K562 (cell line): ENCODE measurements around the gene NAT10. TPM values are rescaled to one million over a fixed set of nuclear protein-coding genes. Genes with fewer than 3 reads are reported as not detected.
A peak's percentile ranks its signal among the peaks of the same experiment; 100 is the strongest.

ENCODE experiments used
- ATAC-seq: fragments of 200-7000 bp; cut with Tn5 transposase; 3 replicates; pipeline ENCODE4 v1.9.1; 2020; ENCODE audit warnings: moderate library complexity
- BruUV-seq: library from RNA; stranded (reverse); fragments of 400-500 nt; replicated peaks from 2 replicates; lab custom pipeline; 2021; lab: Mats Ljungman, UMichigan
- CTCF ChIA-PET: fragments of 300-600 bp; formaldehyde crosslinking; extraction: SDS; loops from one replicate; lab custom pipeline; 2021; ENCODE audit warnings: low intra/inter-chr PET ratio; lab: Yijun Ruan, JAX
- POLR2A ChIA-PET: fragments of 300-600, 350-650 bp; sonication (Branson Sonifier 250); formaldehyde crosslinking; extraction: SDS; loops from one replicate; lab custom pipeline; 2021; ENCODE audit warnings: antibody characterized with exemption, inconsistent platforms; lab: Yijun Ruan, JAX
- DNase-seq, 4 experiments: peaks; one replicate each; pipeline versions ENCODE4 v3.0.0 to v3.0.0-alpha.2; 2011 to 2018; ENCODE audit warnings: low spot score in 3 of 4, mixed read lengths in 3 of 4; ENCODE audit errors: extremely low read depth in 1 of 4
- FAIRE-seq: peaks from 2 replicates; lab custom pipeline; 2011; peaks lifted over from hg19 to GRCh38; lab: Jason Lieb, UNC
- H2AFZ ChIP-seq: 2 replicates; pipeline ENCODE4 v1.6.0; 2011; ENCODE audit warnings: low read depth, low read length, control low read depth, inconsistent platforms
- H3K27ac ChIP-seq: fragments of 200-600 bp; 3 replicates; pipeline ENCODE4 v1.8.0; 2011; ENCODE audit warnings: low read depth, mild to moderate bottlenecking, control low read depth, inconsistent platforms, low read length, moderate library complexity, mixed read lengths; ENCODE audit errors: extremely low read depth
- H3K27me3 ChIP-seq, 2 experiments: fragments of 300-600 bp in 1 of 2; 2 replicates in 1 of 2; 3 replicates in 1 of 2; pipeline versions ENCODE4 v1.6.0 to v1.8.0; 2011; ENCODE audit warnings: inconsistent platforms in 2 of 2, low read length in 2 of 2, mild to moderate bottlenecking in 1 of 2, mixed read lengths in 1 of 2, moderate library complexity in 1 of 2; ENCODE audit not compliant: control insufficient read depth in 2 of 2, insufficient read depth in 2 of 2
- H3K36me3 ChIP-seq: fragments of 300-600 bp; 3 replicates; pipeline ENCODE4 v1.8.0; 2011; ENCODE audit warnings: mild to moderate bottlenecking, low read length, inconsistent platforms; ENCODE audit not compliant: control insufficient read depth, insufficient read depth
- H3K4me1 ChIP-seq, 2 experiments: fragments of 200-600 bp in 1 of 2; replicated peaks in 1 of 2; 2 replicates in 1 of 2; 3 replicates in 1 of 2; pipeline versions ENCODE4 v1.5.1 to v1.8.0; 2011; ENCODE audit warnings: inconsistent platforms in 2 of 2, low read length in 2 of 2, mild to moderate bottlenecking in 1 of 2, mixed read lengths in 1 of 2, moderate library complexity in 1 of 2; ENCODE audit not compliant: control insufficient read depth in 2 of 2, insufficient read depth in 2 of 2
- H3K4me2 ChIP-seq: 2 replicates; pipeline ENCODE4 v1.6.1; 2011; ENCODE audit warnings: low read length, control low read depth, inconsistent platforms, mixed read lengths; ENCODE audit not compliant: insufficient read depth
- H3K4me3 ChIP-seq: fragments of 200-600 bp; sonication (generic), shearing (Covaris generic); 2 replicates; pipeline ENCODE4 v1.5.1; 2016; ENCODE audit warnings: control low read depth, inconsistent platforms
- H3K79me2 ChIP-seq: fragments of 200-600 bp; 3 replicates; pipeline ENCODE4 v1.8.0; 2011; ENCODE audit warnings: low read length, inconsistent platforms; ENCODE audit not compliant: control insufficient read depth, insufficient read depth
- H3K9ac ChIP-seq, 2 experiments: 2 replicates each; pipeline versions ENCODE4 v1.6.0 to v1.6.1; 2011; ENCODE audit warnings: low read depth in 2 of 2, low read length in 2 of 2, control low read depth in 1 of 2, inconsistent platforms in 1 of 2, mild to moderate bottlenecking in 1 of 2, mixed read lengths in 1 of 2; ENCODE audit not compliant: insufficient read depth in 1 of 2
- H3K9me1 ChIP-seq: one replicate; pipeline ENCODE4 v1.6.0; 2011; ENCODE audit warnings: inconsistent platforms, mild to moderate bottlenecking, low read length, moderate library complexity; ENCODE audit not compliant: control insufficient read depth, insufficient read depth
- H3K9me3 ChIP-seq: replicated peaks from 2 replicates; pipeline ENCODE4 v1.5.1; 2011; ENCODE audit warnings: low read depth, low read length, inconsistent platforms; ENCODE audit not compliant: control insufficient read depth, insufficient read depth
- H4K20me1 ChIP-seq: replicated peaks from 2 replicates; pipeline ENCODE4 v1.6.1; 2011; ENCODE audit warnings: low read length, inconsistent platforms, mixed read lengths; ENCODE audit not compliant: control insufficient read depth, insufficient read depth
- CTBP1 ChIP-seq: fragments of 450-650 bp; IDR thresholded peaks from 2 replicates; pipeline ENCODE4 v1.6.1; 2016; ENCODE audit warnings: borderline replicate concordance
- MECOM ChIP-seq: fragments of 250-450 bp; sonication (Bioruptor Pico); IDR thresholded peaks from 2 replicates; pipeline ENCODE4 v1.8.0; 2022; ENCODE audit warnings: inconsistent platforms
- PCBP1 ChIP-seq: fragments of 200-400 bp; formaldehyde crosslinking; IDR thresholded peaks from 2 replicates; pipeline ENCODE4 v1.6.1; 2018; ENCODE audit warnings: mild to moderate bottlenecking, low read depth, low read length; ENCODE audit not compliant: poor library complexity, severe bottlenecking
- POLR2G ChIP-seq: fragments of 200-400 bp; formaldehyde crosslinking; IDR thresholded peaks from 2 replicates; pipeline ENCODE4 v1.6.1; 2017; ENCODE audit warnings: low read depth, mild to moderate bottlenecking, antibody characterized with exemption, low read length, moderate library complexity
- RB1 ChIP-seq: fragments of 450-650 bp; IDR thresholded peaks from 2 replicates; pipeline ENCODE4 v1.6.1; 2017; ENCODE audit warnings: low read depth, mild to moderate bottlenecking
- SIX5 ChIP-seq, 2 experiments: IDR thresholded peaks; 2 replicates each; pipeline ENCODE4 v1.6.1; 2011; ENCODE audit warnings: low read length in 2 of 2, borderline replicate concordance in 1 of 2, low read depth in 1 of 2, mild to moderate bottlenecking in 1 of 2, moderate library complexity in 1 of 2; ENCODE audit not compliant: insufficient read depth in 1 of 2
- SMARCE1 ChIP-seq: fragments of 450-650 bp; IDR thresholded peaks from 2 replicates; pipeline ENCODE4 v1.7.1; 2016; ENCODE audit warnings: mild to moderate bottlenecking
- TFAM ChIP-seq: fragments of 250-450 bp; sonication (Bioruptor Pico); conservative IDR thresholded peaks from 2 replicates; pipeline ENCODE4 v1.5.0; 2021; ENCODE audit warnings: mild to moderate bottlenecking, moderate library complexity
- ZNF3 ChIP-seq: fragments of 250-450 bp; sonication (Bioruptor Pico); IDR thresholded peaks from 2 replicates; pipeline ENCODE4 v1.5.0; 2021; ENCODE audit warnings: mild to moderate bottlenecking, moderate library complexity
- ZNF57 ChIP-seq: fragments of 450-650 bp; formaldehyde crosslinking; IDR thresholded peaks from 2 replicates; pipeline ENCODE4 v1.4.0; 2020; ENCODE audit warnings: mild to moderate bottlenecking, moderate library complexity
- WGBS: fragments of 100-300 bp; shearing (Covaris generic); methylation state at CpG from one replicate; pipeline ENCODE4 v1.1.6; 2016; ENCODE audit warnings: low coverage, mixed read lengths; ENCODE audit not compliant: insufficient coverage; ENCODE audit errors: missing lambda C conversion rate; 5-methylcytosine and 5-hydroxymethylcytosine counted together
- in situ Hi-C: fragments of 300-500 bp; cut with MboI; formaldehyde crosslinking; loops from 4 replicates; pipeline ENCODE4 v1.15.0; 2018; ENCODE audit warnings: inconsistent platforms, mixed read lengths
- intact Hi-C: fragments of 100-400 bp; cut with micrococcal nuclease; formaldehyde crosslinking; loops from 2 replicates; pipeline ENCODE4 v1.14.2; 2022
- polyA plus RNA-seq, 8 experiments: library from polyadenylated mRNA; depleted of rRNA in 4 of 8; stranded (reverse) in 5 of 8; unstranded in 3 of 8; fragments of >200 nt; fragmentation: Nextera tagmentation in 2 of 8; fragmentation: Illumina TruSeq in 1 of 8; extraction: Ambion mirVana in 2 of 8; extraction: Trizol in 1 of 8; gene quantifications; 2 replicates each; pipeline versions ENCODE4 v1.2.1 to v1.2.3, GENCODE V29; 2011 to 2014; ENCODE audit warnings: inconsistent platforms in 1 of 8, missing spikeins in 1 of 8
- total RNA-seq, 7 experiments: library from RNA; depleted of rRNA in 6 of 7; stranded (reverse); fragments of >200 nt in 6 of 7; fragmentation: Illumina TruSeq in 2 of 7; extraction: Trizol in 2 of 7; gene quantifications; 2 replicates each; pipeline versions ENCODE4 v1.2.1 to v1.2.3, GENCODE V29; 2011 to 2021; ENCODE audit warnings: low replicate concordance in 1 of 7
- TF ChIP-seq, protein P1 (sequence below): fragments of 250-450 bp; sonication (Bioruptor Pico); IDR thresholded peaks from 2 replicates; pipeline ENCODE4 v1.5.0; 2020; ENCODE audit warnings: mild to moderate bottlenecking, borderline replicate concordance
- TF ChIP-seq, protein P2 (sequence below): sonication (generic); formaldehyde crosslinking; IDR thresholded peaks from 2 replicates; pipeline ENCODE4 v1.8.0; 2022; ENCODE audit warnings: missing genetic modification reagents, mild to moderate bottlenecking, moderate library complexity, borderline replicate concordance
- TF ChIP-seq, protein P3 (sequence below): sonication (generic); formaldehyde crosslinking; IDR thresholded peaks from 2 replicates; pipeline ENCODE4 v1.8.0; 2022; ENCODE audit warnings: mild to moderate bottlenecking, missing genetic modification reagents
- TF ChIP-seq, protein P4 (sequence below): fragments of 200-400 bp; formaldehyde crosslinking; IDR thresholded peaks from 2 replicates; pipeline ENCODE4 v1.6.1; 2017; ENCODE audit warnings: mild to moderate bottlenecking, low read depth, low read length, moderate library complexity
- TF ChIP-seq, protein P5 (sequence below): fragments of 250-450 bp; sonication (Bioruptor Pico); IDR thresholded peaks from 2 replicates; pipeline ENCODE4 v1.4.0; 2020; ENCODE audit warnings: mild to moderate bottlenecking

Gene NAT10
- total and polyA plus RNA-seq, 9 of the 15 experiments (the other 6 are each of a cell fraction or from before 2014, with no cell fraction given), result 55.4 to 125 (median 86.3) TPM

DNA sequence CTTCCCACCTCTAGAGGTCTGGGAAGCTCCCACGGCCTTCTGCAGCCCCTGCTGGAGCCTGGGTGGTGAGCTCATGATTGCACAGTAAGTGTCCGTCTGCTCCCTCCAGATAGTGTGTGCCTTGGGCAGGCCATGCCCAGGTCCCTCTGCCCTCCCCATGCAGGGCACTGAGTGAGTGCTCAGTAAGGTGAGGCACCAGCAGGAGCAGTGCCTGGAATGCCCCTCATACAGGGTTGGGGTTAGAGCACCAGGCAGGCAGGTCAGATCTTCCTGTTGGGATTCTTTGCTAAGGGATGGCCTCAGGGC is 50.3 kb downstream of the NAT10 start:
- 79% methylated on average over 2 of the region's 2 CpGs for WGBS
- intact Hi-C loops (no loop called here), in situ Hi-C loops (loop anchor here (25.0 kb wide), 1 partner anchor 318 kb away; no protein-coding TSS in a partner anchor)
- Histone ChIP-seq H3K9ac (peak overlapping the region in 1 of 2 experiments; percentile 62; a peak in 1 of 4 replicates), H3K27me3 (no peaks in the 10 kb centered on the region), H3K79me2 (no peaks in the 10 kb centered on the region), H3K9me1 (no peaks in the 10 kb centered on the region), H3K36me3 (peaks cover 44% of the 10 kb centered on the region; the same call in 1 of the 3 replicates), H3K4me2 (no peak overlapping the region), H3K27ac (no peak overlapping the region), H4K20me1 (peaks cover 3% of the 10 kb centered on the region; the same call in 1 of the 2 replicates), H3K9me3 (no peaks in the 10 kb centered on the region), H3K4me1 (peaks cover 0 to 9% of the 10 kb centered on the region in 2 experiments; a peak in 1 of 5 replicates), H2AFZ (no peak overlapping the region), H3K4me3 (no peak overlapping the region)
- CTCF ChIA-PET, result no interaction called here
- no peak for FAIRE-seq
- peak; percentile 11 for ATAC-seq
- no peak for DNase-seq
- no TSS peak for BruUV-seq
- POLR2A ChIA-PET, result interaction anchor here (1.0 to 1.7 kb wide), 2 partner anchors 11 to 12 kb away, joined by 3 to 7 read pairs; no protein-coding TSS in a partner anchor
- TF ChIP-seq, protein P1, sequence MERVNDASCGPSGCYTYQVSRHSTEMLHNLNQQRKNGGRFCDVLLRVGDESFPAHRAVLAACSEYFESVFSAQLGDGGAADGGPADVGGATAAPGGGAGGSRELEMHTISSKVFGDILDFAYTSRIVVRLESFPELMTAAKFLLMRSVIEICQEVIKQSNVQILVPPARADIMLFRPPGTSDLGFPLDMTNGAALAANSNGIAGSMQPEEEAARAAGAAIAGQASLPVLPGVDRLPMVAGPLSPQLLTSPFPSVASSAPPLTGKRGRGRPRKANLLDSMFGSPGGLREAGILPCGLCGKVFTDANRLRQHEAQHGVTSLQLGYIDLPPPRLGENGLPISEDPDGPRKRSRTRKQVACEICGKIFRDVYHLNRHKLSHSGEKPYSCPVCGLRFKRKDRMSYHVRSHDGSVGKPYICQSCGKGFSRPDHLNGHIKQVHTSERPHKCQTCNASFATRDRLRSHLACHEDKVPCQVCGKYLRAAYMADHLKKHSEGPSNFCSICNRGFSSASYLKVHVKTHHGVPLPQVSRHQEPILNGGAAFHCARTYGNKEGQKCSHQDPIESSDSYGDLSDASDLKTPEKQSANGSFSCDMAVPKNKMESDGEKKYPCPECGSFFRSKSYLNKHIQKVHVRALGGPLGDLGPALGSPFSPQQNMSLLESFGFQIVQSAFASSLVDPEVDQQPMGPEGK, result no peak
- TF ChIP-seq ZNF57, result no peak
- TF ChIP-seq TFAM (CRISPR knock-in tag), result no peak
- TF ChIP-seq, protein P2, sequence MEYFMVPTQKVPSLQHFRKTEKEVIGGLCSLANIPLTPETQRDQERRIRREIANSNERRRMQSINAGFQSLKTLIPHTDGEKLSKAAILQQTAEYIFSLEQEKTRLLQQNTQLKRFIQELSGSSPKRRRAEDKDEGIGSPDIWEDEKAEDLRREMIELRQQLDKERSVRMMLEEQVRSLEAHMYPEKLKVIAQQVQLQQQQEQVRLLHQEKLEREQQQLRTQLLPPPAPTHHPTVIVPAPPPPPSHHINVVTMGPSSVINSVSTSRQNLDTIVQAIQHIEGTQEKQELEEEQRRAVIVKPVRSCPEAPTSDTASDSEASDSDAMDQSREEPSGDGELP (CRISPR knock-in tag), result no peak
- no peak for TF ChIP-seq MECOM (CRISPR knock-in tag)
- no peak for TF ChIP-seq PCBP1
- no peak for TF ChIP-seq ZNF3 (CRISPR knock-in tag)
- no peak for TF ChIP-seq POLR2G
- TF ChIP-seq RB1, result no peak
- TF ChIP-seq, protein P3, sequence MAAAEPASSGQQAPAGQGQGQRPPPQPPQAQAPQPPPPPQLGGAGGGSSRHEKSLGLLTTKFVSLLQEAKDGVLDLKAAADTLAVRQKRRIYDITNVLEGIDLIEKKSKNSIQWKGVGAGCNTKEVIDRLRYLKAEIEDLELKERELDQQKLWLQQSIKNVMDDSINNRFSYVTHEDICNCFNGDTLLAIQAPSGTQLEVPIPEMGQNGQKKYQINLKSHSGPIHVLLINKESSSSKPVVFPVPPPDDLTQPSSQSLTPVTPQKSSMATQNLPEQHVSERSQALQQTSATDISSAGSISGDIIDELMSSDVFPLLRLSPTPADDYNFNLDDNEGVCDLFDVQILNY, result no peak
- TF ChIP-seq, protein P4, sequence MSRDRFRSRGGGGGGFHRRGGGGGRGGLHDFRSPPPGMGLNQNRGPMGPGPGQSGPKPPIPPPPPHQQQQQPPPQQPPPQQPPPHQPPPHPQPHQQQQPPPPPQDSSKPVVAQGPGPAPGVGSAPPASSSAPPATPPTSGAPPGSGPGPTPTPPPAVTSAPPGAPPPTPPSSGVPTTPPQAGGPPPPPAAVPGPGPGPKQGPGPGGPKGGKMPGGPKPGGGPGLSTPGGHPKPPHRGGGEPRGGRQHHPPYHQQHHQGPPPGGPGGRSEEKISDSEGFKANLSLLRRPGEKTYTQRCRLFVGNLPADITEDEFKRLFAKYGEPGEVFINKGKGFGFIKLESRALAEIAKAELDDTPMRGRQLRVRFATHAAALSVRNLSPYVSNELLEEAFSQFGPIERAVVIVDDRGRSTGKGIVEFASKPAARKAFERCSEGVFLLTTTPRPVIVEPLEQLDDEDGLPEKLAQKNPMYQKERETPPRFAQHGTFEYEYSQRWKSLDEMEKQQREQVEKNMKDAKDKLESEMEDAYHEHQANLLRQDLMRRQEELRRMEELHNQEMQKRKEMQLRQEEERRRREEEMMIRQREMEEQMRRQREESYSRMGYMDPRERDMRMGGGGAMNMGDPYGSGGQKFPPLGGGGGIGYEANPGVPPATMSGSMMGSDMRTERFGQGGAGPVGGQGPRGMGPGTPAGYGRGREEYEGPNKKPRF, result no peak
- TF ChIP-seq, protein P5, sequence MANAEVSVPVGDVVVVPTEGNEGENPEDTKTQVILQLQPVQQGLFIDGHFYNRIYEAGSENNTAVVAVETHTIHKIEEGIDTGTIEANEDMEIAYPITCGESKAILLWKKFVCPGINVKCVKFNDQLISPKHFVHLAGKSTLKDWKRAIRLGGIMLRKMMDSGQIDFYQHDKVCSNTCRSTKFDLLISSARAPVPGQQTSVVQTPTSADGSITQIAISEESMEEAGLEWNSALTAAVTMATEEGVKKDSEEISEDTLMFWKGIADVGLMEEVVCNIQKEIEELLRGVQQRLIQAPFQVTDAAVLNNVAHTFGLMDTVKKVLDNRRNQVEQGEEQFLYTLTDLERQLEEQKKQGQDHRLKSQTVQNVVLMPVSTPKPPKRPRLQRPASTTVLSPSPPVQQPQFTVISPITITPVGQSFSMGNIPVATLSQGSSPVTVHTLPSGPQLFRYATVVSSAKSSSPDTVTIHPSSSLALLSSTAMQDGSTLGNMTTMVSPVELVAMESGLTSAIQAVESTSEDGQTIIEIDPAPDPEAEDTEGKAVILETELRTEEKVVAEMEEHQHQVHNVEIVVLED (CRISPR knock-in tag), result no peak
- TF ChIP-seq CTBP1, result no peak
- TF ChIP-seq SMARCE1, result no peak
- no peak for TF ChIP-seq SIX5 (IDR thresholded peaks at IDR 0.05; ENCODE audit: borderline replicate concordance in 1 of 2, insufficient read depth in 1 of 2, low read depth in 1 of 2, low read length in 2 of 2)
